Loucy (cell line): ENCODE results near the gene ZNF619.

Experiments used
- H2AFZ ChIP-seq: fragments of 200-600 bp; sonication (generic); 2 replicates; pipeline ENCODE4 v1.6.0; 2016; ENCODE audit warnings: antibody characterized with exemption, mild to moderate bottlenecking, low read length, moderate library complexity
- H3F3A ChIP-seq: fragments of 200-600 bp; 2 replicates; pipeline ENCODE4 v1.6.0; 2016; ENCODE audit warnings: antibody characterized with exemption, low read depth, mild to moderate bottlenecking
- H3K27me3 ChIP-seq: fragments of 200-600 bp; sonication (generic); 2 replicates; pipeline ENCODE4 v1.6.1; 2014; ENCODE audit warnings: low read length, mild to moderate bottlenecking; ENCODE audit not compliant: insufficient read depth, poor library complexity, severe bottlenecking
- H3K36me3 ChIP-seq: fragments of 200-600 bp; sonication (generic); 2 replicates; pipeline ENCODE4 v1.6.1; 2016; ENCODE audit warnings: low read length; ENCODE audit not compliant: insufficient read depth
- H3K4me1 ChIP-seq: fragments of 200-600 bp; sonication (generic); 2 replicates; pipeline ENCODE4 v1.5.1; 2014; ENCODE audit warnings: low read length, mild to moderate bottlenecking; ENCODE audit not compliant: insufficient read depth, poor library complexity, severe bottlenecking
- H3K4me2 ChIP-seq: fragments of 200-600 bp; sonication (generic); 2 replicates; pipeline ENCODE4 v1.6.0; 2014; ENCODE audit warnings: antibody characterized with exemption, low read length, low read depth, mild to moderate bottlenecking; ENCODE audit not compliant: poor library complexity, severe bottlenecking
- H3K4me3 ChIP-seq: fragments of 200-600 bp; sonication (generic); 2 replicates; pipeline ENCODE4 v1.5.1; 2014; ENCODE audit warnings: low read length, mild to moderate bottlenecking, mixed read lengths; ENCODE audit not compliant: poor library complexity, severe bottlenecking
- H3K79me2 ChIP-seq: fragments of 200-600 bp; sonication (generic); 2 replicates; pipeline ENCODE4 v1.6.1; 2014; ENCODE audit warnings: low read length; ENCODE audit not compliant: insufficient read depth
- H3K9ac ChIP-seq: fragments of 200-600 bp; sonication (generic); 2 replicates; pipeline ENCODE4 v1.6.0; 2014; ENCODE audit warnings: mild to moderate bottlenecking, low read depth, low read length, moderate library complexity; ENCODE audit not compliant: poor library complexity, severe bottlenecking
- H3K9me2 ChIP-seq: fragments of 200-600 bp; sonication (generic); replicated peaks from 2 replicates; pipeline ENCODE4 v1.6.1; 2016; ENCODE audit warnings: low read depth, low read length, mixed read lengths
- H3K9me3 ChIP-seq: fragments of 200-600 bp; sonication (generic); 2 replicates; pipeline ENCODE4 v1.6.1; 2014; ENCODE audit warnings: mild to moderate bottlenecking, antibody characterized with exemption, low read length, low read depth; ENCODE audit not compliant: insufficient read depth
- H4K20me1 ChIP-seq: fragments of 200-600 bp; sonication (generic); 2 replicates; pipeline ENCODE4 v1.6.0; 2014; ENCODE audit warnings: antibody characterized with exemption, low read length, mild to moderate bottlenecking; ENCODE audit not compliant: insufficient read depth, poor library complexity, severe bottlenecking
- CTCF ChIP-seq: fragments of 200-600 bp; sonication (generic); conservative IDR thresholded peaks from 2 replicates; pipeline ENCODE4 v1.5.1; 2014; ENCODE audit warnings: mild to moderate bottlenecking, antibody characterized with exemption, low read length
- EZH2phosphoT487 ChIP-seq: fragments of 200-600 bp; IDR thresholded peaks from 2 replicates; pipeline ENCODE4 v1.6.1; 2018; ENCODE audit warnings: antibody characterized with exemption, mild to moderate bottlenecking, moderate library complexity, borderline replicate concordance

Gene ZNF619

GRCh38 chr3:40465111-40465407, 11.9 kb upstream of the ZNF619 start:
- H3K9me2 ChIP-seq, result no peaks in the 10 kb centered on the region
- no peak overlapping the region for H3K4me3 ChIP-seq
- no peaks in the 10 kb centered on the region for H3F3A ChIP-seq
- no peak overlapping the region for H2AFZ ChIP-seq
- H3K4me1 ChIP-seq, result peaks cover 3% of the 10 kb centered on the region
- H3K4me2 ChIP-seq, result no peak overlapping the region
- H4K20me1 ChIP-seq, result peaks cover 17% of the 10 kb centered on the region
- TF ChIP-seq CTCF, result no peak
- TF ChIP-seq EZH2phosphoT487, result no peak
- H3K9me3 ChIP-seq, result no peaks in the 10 kb centered on the region
- no peak overlapping the region for H3K9ac ChIP-seq
- no peaks in the 10 kb centered on the region for H3K27me3 ChIP-seq
- H3K79me2 ChIP-seq, result peaks cover 14% of the 10 kb centered on the region
- H3K36me3 ChIP-seq, result peaks cover 36% of the 10 kb centered on the region; the same call in 1 of the 2 replicates

- H3K4me2 ChIP-seq, result no peak overlapping the region
- H2AFZ ChIP-seq, result no peak overlapping the region
- H3K79me2 ChIP-seq, result peaks cover 10% of the 10 kb centered on the region
- H3K9me3 ChIP-seq, result no peaks in the 10 kb centered on the region
- no peaks in the 10 kb centered on the region for H3K27me3 ChIP-seq
- peaks cover 32% of the 10 kb centered on the region; the same call in 1 of the 2 replicates for H3K36me3 ChIP-seq
- H4K20me1 ChIP-seq, result peaks cover 13% of the 10 kb centered on the region
- H3K4me3 ChIP-seq, result no peak overlapping the region
- H3F3A ChIP-seq, result no peaks in the 10 kb centered on the region
- no peaks in the 10 kb centered on the region for H3K4me1 ChIP-seq
- H3K9ac ChIP-seq, result no peak overlapping the region
- no peaks in the 10 kb centered on the region for H3K9me2 ChIP-seq
- TF ChIP-seq CTCF, result no peak
- no peak for TF ChIP-seq EZH2phosphoT487
These were observed 11.5 kb upstream of the ZNF619 start for GRCh38 chr3:40465456-40465855.

GRCh38 chr3:40468018-40468417, 8.9 kb upstream of the ZNF619 start:
- Histone ChIP-seq H3K4me1 (no peaks in the 10 kb centered on the region), H3K9me3 (no peaks in the 10 kb centered on the region)

More at GRCh38 chr3:40468018-40468417, 8.9 kb upstream of the ZNF619 start:
- Histone ChIP-seq H3K4me2 (no peak overlapping the region), H4K20me1 (peaks cover 4% of the 10 kb centered on the region), H3K9me2 (no peaks in the 10 kb centered on the region), H3F3A (no peaks in the 10 kb centered on the region), H3K27me3 (no peaks in the 10 kb centered on the region), H3K79me2 (no peaks in the 10 kb centered on the region), H3K4me3 (no peak overlapping the region), H2AFZ (no peak overlapping the region), H3K36me3 (peaks cover 13% of the 10 kb centered on the region; the same call in 1 of the 2 replicates), H3K9ac (no peak overlapping the region)
- no peak for TF ChIP-seq CTCF
- TF ChIP-seq EZH2phosphoT487, result no peak
